ENCODE results near the gene GRK3.
"Not testable (repeated sequence)": the region's sequence is repeated elsewhere in the genome, so short reads cannot be mapped to it uniquely, and the experiment has no call there.

GRCh38 chr22:25605565-25605964 is 41.1 kb downstream of the GRK3 start:
- TF ChIP-seq SRF (IDR thresholded peaks at IDR 0.05; ENCODE audit: low read depth); POLR2A (IDR thresholded peaks at IDR 0.05; ENCODE audit: borderline replicate concordance, extremely low read depth, insufficient read depth, insufficient read length); MAX (IDR thresholded peaks at IDR 0.05); CTCF (IDR thresholded peaks at IDR 0.05 in 2 of 3, conservative IDR thresholded peaks at IDR 0.05 in 1 of 3; ENCODE audit: borderline replicate concordance in 1 of 3, insufficient read depth in 1 of 3, low read depth in 2 of 3, low read length in 2 of 3); ZBTB33 (IDR thresholded peaks at IDR 0.05; ENCODE audit: extremely low read depth, insufficient replicate concordance, low read length); POLR2AphosphoS5 (IDR thresholded peaks at IDR 0.05; ENCODE audit: low read depth, low read length); RAD21 (IDR thresholded peaks at IDR 0.05; ENCODE audit: low read depth): not testable (repeated sequence)
